H1 (cell line): Measurements from ENCODE around the gene RANBP9. TPM values are rescaled to one million over a fixed set of nuclear protein-coding genes. Genes with fewer than 3 reads are reported as not detected.

Experiments used
- CTCF ChIA-PET: fragments of 300-600 bp; sonication (Branson Sonifier 250); formaldehyde crosslinking; loops from one replicate; lab custom pipeline; 2021; ENCODE audit not compliant: partially characterized antibody; lab: Charles Lee
- POLR2A ChIA-PET: fragments of 300-600 bp; sonication (Branson Sonifier 250); formaldehyde crosslinking; loops from one replicate; lab custom pipeline; 2021; ENCODE audit warnings: inconsistent platforms; ENCODE audit not compliant: partially characterized antibody; lab: Charles Lee
- DNase-seq, 2 experiments: peaks; one replicate each; pipeline versions ENCODE4 v3.0.0 to v3.0.0-alpha.2; 2010 to 2022; ENCODE audit warnings: low spot score in 2 of 2, low read depth in 1 of 2, mixed read lengths in 1 of 2
- FAIRE-seq: peaks from 2 replicates; lab custom pipeline; 2011; peaks lifted over from hg19 to GRCh38; lab: Jason Lieb, UNC
- H2AFZ ChIP-seq: 2 replicates; pipeline ENCODE4 v1.8.1; 2012; ENCODE audit warnings: low read length, inconsistent platforms
- H2AK5ac ChIP-seq: 2 replicates; pipeline ENCODE4 v1.6.1; 2013; ENCODE audit warnings: low read depth, low read length
- H2BK120ac ChIP-seq: replicated peaks from 2 replicates; pipeline ENCODE3; 2013; ENCODE audit warnings: low read depth, low read length, inconsistent platforms
- H2BK12ac ChIP-seq: 2 replicates; pipeline ENCODE4 v1.6.1; 2013; ENCODE audit warnings: low read depth, low read length
- H2BK15ac ChIP-seq: 2 replicates; pipeline ENCODE4 v1.6.1; 2013; ENCODE audit warnings: low read length
- H2BK20ac ChIP-seq: 2 replicates; pipeline ENCODE4 v1.6.1; 2013; ENCODE audit warnings: low read length
- H2BK5ac ChIP-seq: 2 replicates; pipeline ENCODE4 v1.6.1; 2013; ENCODE audit warnings: low read depth, low read length
- H3K14ac ChIP-seq: 2 replicates; pipeline ENCODE4 v1.6.1; 2013; ENCODE audit warnings: inconsistent platforms; ENCODE audit not compliant: insufficient read length
- H3K18ac ChIP-seq: 2 replicates; pipeline ENCODE4 v1.6.1; 2013; ENCODE audit warnings: low read length; ENCODE audit errors: extremely low read depth
- H3K23ac ChIP-seq: 2 replicates; pipeline ENCODE4 v1.6.1; 2013; ENCODE audit warnings: inconsistent platforms; ENCODE audit not compliant: insufficient read length
- H3K23me2 ChIP-seq: 2 replicates; pipeline ENCODE4 v1.6.1; 2013; ENCODE audit warnings: low read depth, low read length
- H3K27ac ChIP-seq: 2 replicates; pipeline ENCODE4 v1.6.1; 2011; ENCODE audit warnings: low read depth, low read length, inconsistent platforms
- H3K27me3 ChIP-seq, 4 experiments: replicated peaks in 1 of 4; 1 replicate in 1 of 4; 2 replicates in 3 of 4; pipeline versions ENCODE4 v1.6.1 to v1.8.1; 2011 to 2013; ENCODE audit warnings: low read length in 3 of 4, mild to moderate bottlenecking in 3 of 4, inconsistent platforms in 2 of 4, mixed read lengths in 2 of 4, moderate library complexity in 1 of 4; ENCODE audit not compliant: control insufficient read depth in 3 of 4, insufficient read depth in 3 of 4; ENCODE audit errors: extremely low read depth in 1 of 4
- H3K36me3 ChIP-seq, 4 experiments: 2 replicates each; pipeline versions ENCODE4 v1.6.1 to v1.8.1; 2011 to 2013; ENCODE audit warnings: mild to moderate bottlenecking in 4 of 4, low read length in 3 of 4, moderate library complexity in 2 of 4, control low read depth in 1 of 4, inconsistent platforms in 1 of 4; ENCODE audit not compliant: insufficient read depth in 4 of 4, control insufficient read depth in 2 of 4
- H3K4ac ChIP-seq: replicated peaks from 2 replicates; pipeline ENCODE3; 2013; ENCODE audit warnings: low read length, low read depth, mixed read lengths, inconsistent platforms; ENCODE audit not compliant: insufficient read length
- H3K4me1 ChIP-seq, 4 experiments: replicated peaks in 1 of 4; 1 replicate in 1 of 4; 2 replicates in 3 of 4; pipeline versions ENCODE4 v1.6.1 to v1.8.1; 2011 to 2013; ENCODE audit warnings: low read length in 3 of 4, inconsistent platforms in 2 of 4, mixed read lengths in 1 of 4; ENCODE audit not compliant: insufficient read depth in 4 of 4, control insufficient read depth in 3 of 4
- H3K4me2 ChIP-seq, 2 experiments: 2 replicates each; pipeline versions ENCODE4 v1.6.1 to v1.8.1; 2011 to 2013; ENCODE audit warnings: low read depth in 2 of 2, low read length in 2 of 2, control low read depth in 1 of 2, inconsistent platforms in 1 of 2, mild to moderate bottlenecking in 1 of 2; ENCODE audit not compliant: insufficient read depth in 1 of 2
- H3K4me3 ChIP-seq, 4 experiments: fragments of 200-600, 300-600 bp in 1 of 4; sonication (generic), shearing (Covaris generic), sonication (Bioruptor Twin) in 1 of 4; 2 replicates each; pipeline versions ENCODE4 v1.5.1 to v1.8.1; 2011 to 2016; ENCODE audit warnings: low read length in 4 of 4, low read depth in 3 of 4, control low read depth in 2 of 4, inconsistent platforms in 2 of 4, mild to moderate bottlenecking in 2 of 4, mixed read lengths in 1 of 4, moderate library complexity in 1 of 4; ENCODE audit not compliant: insufficient read depth in 2 of 4; ENCODE audit errors: extremely low read depth in 1 of 4
- H3K56ac ChIP-seq: replicated peaks from 2 replicates; pipeline ENCODE3; 2013; ENCODE audit warnings: low read depth, mild to moderate bottlenecking, mixed read lengths, low read length, inconsistent platforms; ENCODE audit not compliant: insufficient read length
- H3K79me1 ChIP-seq: 2 replicates; pipeline ENCODE4 v1.6.1; 2013; ENCODE audit warnings: low read depth, low read length, control low read depth
- H3K79me2 ChIP-seq, 2 experiments: 2 replicates each; pipeline versions ENCODE4 v1.6.1 to v1.8.1; 2012 to 2013; ENCODE audit warnings: low read length in 2 of 2, mild to moderate bottlenecking in 2 of 2, inconsistent platforms in 1 of 2; ENCODE audit not compliant: insufficient read depth in 2 of 2, control insufficient read depth in 1 of 2
- H3K9ac ChIP-seq, 4 experiments: replicated peaks in 1 of 4; 1 replicate in 1 of 4; 2 replicates in 3 of 4; pipeline versions ENCODE4 v1.6.1 to v1.8.1; 2011 to 2013; ENCODE audit warnings: low read depth in 3 of 4, low read length in 3 of 4, control low read depth in 2 of 4, mild to moderate bottlenecking in 2 of 4, moderate library complexity in 2 of 4, inconsistent platforms in 1 of 4; ENCODE audit errors: extremely low read depth in 1 of 4
- H3K9me3 ChIP-seq, 2 experiments: 2 replicates each; pipeline versions ENCODE4 v1.6.1 to v1.8.1; 2012 to 2013; ENCODE audit warnings: mild to moderate bottlenecking in 2 of 2, moderate library complexity in 2 of 2, control low read depth in 1 of 2, inconsistent platforms in 1 of 2, low read depth in 1 of 2, low read length in 1 of 2, mixed read lengths in 1 of 2; ENCODE audit not compliant: insufficient read depth in 2 of 2
- H4K20me1 ChIP-seq, 2 experiments: replicated peaks in 1 of 2; 2 replicates each; pipeline versions ENCODE3 to v1.8.1; 2011 to 2013; ENCODE audit warnings: inconsistent platforms in 2 of 2, low read length in 2 of 2, mild to moderate bottlenecking in 1 of 2; ENCODE audit not compliant: insufficient read depth in 2 of 2, control insufficient read depth in 1 of 2
- H4K5ac ChIP-seq: 2 replicates; pipeline ENCODE4 v1.6.1; 2013; ENCODE audit warnings: low read length, low read depth, mixed read lengths, inconsistent platforms; ENCODE audit not compliant: insufficient read length
- H4K8ac ChIP-seq: 2 replicates; pipeline ENCODE4 v1.8.0; 2013; ENCODE audit warnings: mild to moderate bottlenecking, moderate library complexity, low read length, inconsistent platforms; ENCODE audit not compliant: insufficient read depth; ENCODE audit errors: extremely low read depth
- H4K91ac ChIP-seq: replicated peaks from 2 replicates; pipeline ENCODE3; 2013; ENCODE audit warnings: low read length, mixed read lengths, inconsistent platforms; ENCODE audit not compliant: insufficient read length
- ATF2 ChIP-seq: IDR thresholded peaks from 2 replicates; pipeline ENCODE4 v1.6.1; 2012; ENCODE audit warnings: low read length, inconsistent platforms
- CHD2 ChIP-seq: IDR thresholded peaks from 2 replicates; pipeline ENCODE4 v1.6.1; 2012; ENCODE audit warnings: low read length, improper control_type of control experiment
- KDM1A ChIP-seq: fragments of 200-600, 300-600 bp; sonication (generic); IDR thresholded peaks from 2 replicates; pipeline ENCODE4 v1.7.1; 2016; ENCODE audit warnings: mild to moderate bottlenecking, low read length, borderline replicate concordance
- KDM4A ChIP-seq: IDR thresholded peaks from one replicate; pipeline ENCODE4 v1.7.1; 2012; ENCODE audit warnings: low read depth, mild to moderate bottlenecking, moderate library complexity, low read length, inconsistent platforms; ENCODE audit not compliant: severe bottlenecking
- TBP ChIP-seq: IDR thresholded peaks from 2 replicates; pipeline ENCODE4 v1.6.1; 2011; ENCODE audit warnings: low read depth, low read length, improper control_type of control experiment
- USF2 ChIP-seq: IDR thresholded peaks from 2 replicates; pipeline ENCODE4 v1.6.1; 2011; ENCODE audit warnings: low read length, improper control_type of control experiment
- WGBS, 2 experiments: shearing (Covaris generic) in 1 of 2; methylation state at CpG; one replicate each; pipeline versions ENCODE4 v1.1.6 to v1.1.7; 2013 to 2015; ENCODE audit warnings: low lambda C conversion rate in 2 of 2, mixed read lengths in 2 of 2, inconsistent platforms in 1 of 2, low coverage in 1 of 2, missing lambda C conversion rate in 1 of 2; ENCODE audit not compliant: insufficient replicate concordance in 2 of 2, insufficient coverage in 1 of 2, insufficient read length in 1 of 2; ENCODE audit errors: extremely low coverage in 1 of 2, missing lambda C conversion rate in 1 of 2; 5-methylcytosine and 5-hydroxymethylcytosine counted together
- polyA plus RNA-seq, 7 experiments: library from polyadenylated mRNA; depleted of rRNA in 3 of 7; stranded (reverse) in 5 of 7; unstranded in 2 of 7; fragments of >200 nt in 5 of 7; fragments of 200-250 nt in 2 of 7; gene quantifications; 1 replicate in 5 of 7; 2 replicates in 1 of 7; 4 replicates in 1 of 7; pipeline versions ENCODE4 v1.2.1 to v1.2.3, GENCODE V29; 2011 to 2013; ENCODE audit warnings: missing spikeins in 2 of 7, mixed read lengths in 2 of 7
- total RNA-seq: library from RNA; stranded (reverse); fragmentation: NEBNext Ultra II Directional; extraction: Animal tissue kit (Norgen Biotek cat#: 25700); gene quantifications from 2 replicates; pipeline ENCODE4 v1.2.1, GENCODE V29; 2021
- TF ChIP-seq, protein P1 (sequence below): IDR thresholded peaks from 2 replicates; pipeline ENCODE4 v1.6.1; 2011; ENCODE audit warnings: low read depth, mild to moderate bottlenecking, low read length; ENCODE audit not compliant: insufficient read depth

The RANBP9 gene
- total and polyA plus RNA-seq, 2 of the 8 experiments (the other 6 are each of a cell fraction or from before 2014, with no cell fraction given) = 13.0 to 36.7 TPM

DNA sequence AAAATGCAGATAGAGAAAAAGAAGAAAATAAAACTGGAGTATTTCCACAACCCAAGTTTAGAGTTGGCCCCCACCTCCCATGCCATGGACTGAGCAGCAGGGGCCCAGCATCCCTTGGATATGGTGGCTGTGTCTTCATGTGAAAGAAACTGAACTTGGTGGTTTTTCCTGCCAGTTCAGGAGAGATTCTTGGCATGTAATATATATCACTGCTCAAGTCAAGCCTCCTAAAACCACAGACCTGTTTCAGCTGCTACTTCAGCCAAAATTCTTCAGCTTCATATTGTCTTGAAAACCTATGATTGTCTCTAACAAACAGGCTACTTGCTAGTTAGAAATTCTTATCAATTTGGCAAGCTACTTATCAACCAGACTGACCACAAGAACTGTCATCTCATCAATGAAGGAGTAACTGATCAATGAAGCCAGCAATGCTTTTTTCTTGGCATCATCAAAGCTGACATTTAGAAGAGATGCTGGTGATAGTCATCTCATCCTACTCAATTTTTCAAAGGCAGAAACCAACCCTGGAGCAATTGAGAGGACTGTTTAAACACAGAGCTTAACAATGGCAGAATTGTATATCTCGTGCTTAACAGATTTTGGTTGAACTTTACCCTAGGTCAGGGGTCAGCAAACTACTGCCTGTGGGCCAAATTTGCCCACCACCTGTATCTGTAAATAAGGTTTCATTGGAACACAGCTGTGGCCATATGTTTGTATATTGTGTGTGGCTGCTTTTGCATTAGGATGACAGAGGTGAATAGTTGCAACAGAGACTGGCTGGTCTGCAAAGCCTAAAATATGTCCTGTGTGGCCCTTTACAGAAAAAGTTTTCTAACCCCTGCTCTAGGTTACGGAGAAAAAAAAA is 106.9 kb downstream of the RANBP9 start:
- no peak for TF ChIP-seq USF2
- TF ChIP-seq ATF2 = no peak
- TF ChIP-seq KDM4A = no peak
- TF ChIP-seq CHD2 = no peak
- TF ChIP-seq, protein P1, sequence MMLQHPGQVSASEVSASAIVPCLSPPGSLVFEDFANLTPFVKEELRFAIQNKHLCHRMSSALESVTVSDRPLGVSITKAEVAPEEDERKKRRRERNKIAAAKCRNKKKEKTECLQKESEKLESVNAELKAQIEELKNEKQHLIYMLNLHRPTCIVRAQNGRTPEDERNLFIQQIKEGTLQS = no peak
- TF ChIP-seq KDM1A = no peak
- TF ChIP-seq TBP = no peak
- TF ChIP-seq, all 59 proteins: peak for 0
- POLR2A ChIA-PET = interaction anchor here (0.6 to 1.9 kb wide), 5 partner anchors 9 to 1735 kb away, joined by 3 to 8 read pairs (median 5); partner anchors contain the start of gene NOL7
- no peak overlapping the region for H2BK12ac ChIP-seq
- no peak overlapping the region for H3K4me2 ChIP-seq
- no peak overlapping the region for H2AK5ac ChIP-seq
- no peaks in the 10 kb centered on the region for H3K79me2 ChIP-seq
- no peak overlapping the region for H4K8ac ChIP-seq
- no peak for FAIRE-seq
- no peak overlapping the region for H2BK15ac ChIP-seq
- no peak overlapping the region for H3K14ac ChIP-seq
- H3K79me1 ChIP-seq = no peaks in the 10 kb centered on the region
- no peaks in the 10 kb centered on the region for H3K9me3 ChIP-seq
- no peaks in the 10 kb centered on the region for H4K20me1 ChIP-seq
- H3K4ac ChIP-seq = no peak overlapping the region
- no peaks in the 10 kb centered on the region for H3K27me3 ChIP-seq
- H2BK120ac ChIP-seq = no peak overlapping the region
- H2AFZ ChIP-seq = no peak overlapping the region
- 97% methylated on average over 2 of the region's 2 CpGs; no CpG with 5 or more reads in 1 of the 2 experiments for WGBS, 2 experiments
- H3K4me1 ChIP-seq = no peaks in the 10 kb centered on the region
- peaks cover 0 to 13% (median 5%) of the 10 kb centered on the region in 4 experiments; a peak in 2 of 8 replicates for H3K36me3 ChIP-seq
- H3K56ac ChIP-seq = no peak overlapping the region
- no peak overlapping the region for H3K18ac ChIP-seq
- no peak overlapping the region for H4K91ac ChIP-seq
- H3K23me2 ChIP-seq = no peaks in the 10 kb centered on the region
- no peak overlapping the region for H3K27ac ChIP-seq
- CTCF ChIA-PET = interaction anchor here (0.6 to 2.0 kb wide), 5 partner anchors 10 to 334 kb away, joined by 3 to 8 read pairs (median 5); partner anchors contain the start of genes NOL7 and SIRT5
- no peak overlapping the region for H2BK5ac ChIP-seq
- no peak overlapping the region for H4K5ac ChIP-seq
- no peak overlapping the region for H3K4me3 ChIP-seq
- no peak overlapping the region for H3K9ac ChIP-seq
- no peak overlapping the region for H2BK20ac ChIP-seq
- no peak for DNase-seq
- H3K23ac ChIP-seq = no peak overlapping the region
